ENCODE data around the gene TRAF4.

GRCh38 chr17:28763804-28764266 lies 20.0 kb downstream of the TRAF4 start:
- no peak for TF ChIP-seq FOS (IDR thresholded peaks at IDR 0.05; ENCODE audit: borderline replicate concordance, insufficient read depth, low read length)
- TF ChIP-seq CTCF (IDR thresholded peaks at IDR 0.05; ENCODE audit: extremely low read depth in 1 of 2, insufficient read depth in 1 of 2, low read depth in 1 of 2, low read length in 2 of 2) = peak; percentile 66 to 75
- TF ChIP-seq EZH2 (IDR thresholded peaks at IDR 0.05; ENCODE audit: borderline replicate concordance, low read depth, low read length, severe bottlenecking) = no peak
- no peak for TF ChIP-seq POLR2A (IDR thresholded peaks at IDR 0.05; ENCODE audit: low read depth, low read length)
- no peak for TF ChIP-seq MYC (IDR thresholded peaks at IDR 0.05; ENCODE audit: low read depth, low read length)
- no peak for TF ChIP-seq JUN (IDR thresholded peaks at IDR 0.05; ENCODE audit: borderline replicate concordance, insufficient read depth, insufficient read length, low read depth)
- TF ChIP-seq POLR2AphosphoS5 (IDR thresholded peaks at IDR 0.05; ENCODE audit: insufficient read depth, low read depth, low read length) = no peak
- no peak for TF ChIP-seq MAX (IDR thresholded peaks at IDR 0.05; ENCODE audit: insufficient read depth, insufficient read length)

Data from endothelial cell of umbilical vein (primary cell).